ENCODE data around the gene ZBTB7C. TPM values are rescaled to one million over a fixed set of nuclear protein-coding genes. Genes with fewer than 3 reads are reported as not detected.
A peak's percentile ranks its signal among the peaks of the same experiment; 100 is the strongest.

The ZBTB7C gene
- total RNA-seq, 6 donors from 2014 or later: 6.1 to 18.1 (median 12.2) TPM

- WGBS, 2 donors: 88 to 92% methylated on average over 12 to 16 of the region's 16 CpGs
- Histone ChIP-seq H3K27me3 (no peaks in the 10 kb centered on the region), H3K27ac (no peak overlapping the region), H3K36me3 (no peaks in the 10 kb centered on the region), H3K4me3 (no peak overlapping the region), H3K9me3 (no peaks in the 10 kb centered on the region), H3K4me1 (no peaks in the 10 kb centered on the region)
- DNase-seq (no peak), ATAC-seq (ENCODE audit: low FRiP score in 2 of 2) (no peak)
- TF ChIP-seq POLR2A (IDR thresholded peaks at IDR 0.05): no peak
- TF ChIP-seq CTCF (IDR thresholded peaks at IDR 0.05): no peak
- TF ChIP-seq EP300 (IDR thresholded peaks at IDR 0.05): no peak
- TF ChIP-seq POLR2AphosphoS5 (IDR thresholded peaks at IDR 0.05): no peak
These were observed 115.0 kb downstream of the ZBTB7C start for GRCh38 chr18:48293954-48294898.

GRCh38 chr18:48292782-48293424 is 116.3 kb downstream of the ZBTB7C start:
- peak in 1 of 2 donors; percentile 51 for ATAC-seq (ENCODE audit: low FRiP score in 2 of 2)

GRCh38 chr18:48292229-48292628 is 117.0 kb downstream of the ZBTB7C start:
- ATAC-seq (ENCODE audit: low FRiP score in 2 of 2) (no peak), DNase-seq (no peak)
- Histone ChIP-seq H3K4me3 (no peak overlapping the region), H3K36me3 (no peaks in the 10 kb centered on the region), H3K27me3 (no peaks in the 10 kb centered on the region), H3K4me1 (no peaks in the 10 kb centered on the region), H3K27ac (no peak overlapping the region), H3K9me3 (no peaks in the 10 kb centered on the region)
- 87 to 90% methylated on average over 4 of the region's 4 CpGs for WGBS, 2 donors
- no peak for TF ChIP-seq EP300 (IDR thresholded peaks at IDR 0.05)
- no peak for TF ChIP-seq POLR2AphosphoS5 (IDR thresholded peaks at IDR 0.05)
- TF ChIP-seq POLR2A (IDR thresholded peaks at IDR 0.05): no peak
- no peak for TF ChIP-seq CTCF (IDR thresholded peaks at IDR 0.05)

More at GRCh38 chr18:48292782-48293424, 116.3 kb downstream of the ZBTB7C start:
- H3K4me3 ChIP-seq: no peak overlapping the region
- H3K27ac ChIP-seq: no peak overlapping the region
- TF ChIP-seq POLR2A (IDR thresholded peaks at IDR 0.05): no peak
- no peak for TF ChIP-seq CTCF (IDR thresholded peaks at IDR 0.05)
- no peak for TF ChIP-seq EP300 (IDR thresholded peaks at IDR 0.05)
- no peak for TF ChIP-seq POLR2AphosphoS5 (IDR thresholded peaks at IDR 0.05)
- H3K4me1 ChIP-seq: no peaks in the 10 kb centered on the region
- WGBS, 2 donors: 60 to 80% methylated on average over 4 of the region's 4 CpGs
- H3K36me3 ChIP-seq: no peaks in the 10 kb centered on the region
- H3K27me3 ChIP-seq: no peaks in the 10 kb centered on the region
- no peaks in the 10 kb centered on the region for H3K9me3 ChIP-seq
- no peak for DNase-seq

- TF ChIP-seq CTCF (IDR thresholded peaks at IDR 0.05): no peak
- WGBS, 2 donors: 88 to 91% methylated on average over 9 to 13 of the region's 13 CpGs
- Histone ChIP-seq H3K9me3 (no peaks in the 10 kb centered on the region), H3K27ac (no peak overlapping the region), H3K27me3 (no peaks in the 10 kb centered on the region), H3K4me3 (no peak overlapping the region), H3K36me3 (no peaks in the 10 kb centered on the region), H3K4me1 (no peaks in the 10 kb centered on the region)
- DNase-seq (peak in 1 of 2 donors; percentile 32), ATAC-seq (ENCODE audit: low FRiP score in 2 of 2) (peak in 1 of 2 donors; percentile 17)
These were observed 118.8 kb downstream of the ZBTB7C start for GRCh38 chr18:48290162-48290926.
